SJSA1 (cell line): ENCODE measurements around the gene COA4. TPM values are rescaled to one million over a fixed set of nuclear protein-coding genes. Genes with fewer than 3 reads are reported as not detected.
A peak's percentile ranks its signal among the peaks of the same experiment; 100 is the strongest.

Experiments
- DNase-seq, 2 experiments: peaks; one replicate each; pipeline ENCODE4 v3.0.0-alpha.2; 2015 to 2020; ENCODE audit warnings: low spot score in 2 of 2, low read depth in 1 of 2
- H3K27ac ChIP-seq: fragments of 250-450 bp; sonication (Bioruptor Pico); 2 replicates; pipeline ENCODE4 v1.5.1; 2020; ENCODE audit warnings: mild to moderate bottlenecking, moderate library complexity
- H3K27me3 ChIP-seq: fragments of 250-450 bp; sonication (Bioruptor Pico); replicated peaks from 2 replicates; pipeline ENCODE4 v1.5.1; 2020; ENCODE audit warnings: mild to moderate bottlenecking, moderate library complexity
- H3K36me3 ChIP-seq: fragments of 250-450 bp; sonication (Bioruptor Pico); 2 replicates; pipeline ENCODE4 v1.5.1; 2020; ENCODE audit warnings: mild to moderate bottlenecking
- H3K4me1 ChIP-seq: fragments of 250-450 bp; sonication (Bioruptor Pico); replicated peaks from 2 replicates; pipeline ENCODE4 v1.6.1; 2021; ENCODE audit warnings: mild to moderate bottlenecking
- H3K4me3 ChIP-seq: fragments of 250-450 bp; sonication (Bioruptor Pico); 2 replicates; pipeline ENCODE4 v1.5.1; 2020; ENCODE audit warnings: mild to moderate bottlenecking
- H3K9me3 ChIP-seq: fragments of 250-450 bp; sonication (Bioruptor Pico); replicated peaks from 2 replicates; pipeline ENCODE4 v1.5.1; 2020; ENCODE audit warnings: mild to moderate bottlenecking
- total RNA-seq: library from RNA; depleted of rRNA; stranded (reverse); fragments of >200 nt; shearing (Covaris generic); gene quantifications from 2 replicates; pipeline ENCODE4 v1.2.3, GENCODE V29; 2014; rRNA removed

COA4 gene
- total RNA-seq = 56.7 and 62.1 TPM in 2 replicates

DNA sequence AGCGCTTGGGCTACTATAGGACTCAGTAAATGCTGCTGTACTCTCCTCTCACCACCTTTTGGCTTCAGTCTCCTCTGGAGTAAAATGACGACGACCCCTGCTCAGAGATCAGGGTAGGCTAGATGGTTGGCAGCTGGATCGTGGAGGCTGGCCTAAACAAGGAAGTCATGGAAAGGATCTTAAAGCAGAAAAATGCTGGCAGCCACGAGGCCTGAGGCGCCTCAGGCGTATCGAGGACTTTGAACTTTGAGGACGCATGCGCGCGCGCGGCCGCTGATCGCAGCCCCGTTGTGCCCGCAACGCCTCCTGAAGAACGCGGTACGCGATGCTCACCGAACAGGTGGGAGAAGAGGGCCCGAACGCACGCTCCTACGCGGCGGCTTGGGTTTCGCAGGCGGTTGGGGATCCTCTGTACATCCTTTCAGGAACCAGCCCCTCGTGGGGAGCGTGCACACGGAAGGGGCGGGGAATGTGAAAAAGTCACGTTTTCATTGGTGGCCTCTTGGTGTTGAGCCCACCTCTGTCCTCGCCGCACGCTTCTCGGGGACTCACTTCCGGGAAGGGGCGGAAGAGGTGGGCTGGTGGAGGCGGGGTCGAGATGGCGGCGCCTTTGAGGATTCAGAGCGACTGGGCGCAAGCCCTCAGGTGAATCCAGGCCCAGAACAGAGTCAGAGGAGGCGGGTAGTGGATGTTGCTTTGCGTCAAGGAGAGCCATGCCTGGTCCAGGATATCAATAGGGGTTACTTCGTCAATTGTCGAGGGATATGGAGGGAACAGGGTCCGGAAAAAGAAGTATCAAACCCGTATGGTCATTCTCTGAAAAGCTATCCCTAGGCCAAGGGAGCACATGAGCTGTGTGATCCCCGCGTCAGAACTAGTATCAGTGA is at the start of gene COA4, which contains the start of gene PAAF1:
TSS of gene COA4 (minus strand) at position 423 of the 887 bp plus-strand sequence. CDS start 3,468 bp downstream, outside the sequence.
TSS of gene PAAF1 (plus strand) at position 576 of the 887 bp plus-strand sequence. CDS start at position 599, 23 bp downstream.
- Histone ChIP-seq H3K4me3 (peak within 1 kb of the TSS; percentile 76), H3K27me3 (no peaks in the 10 kb centered on the region), H3K27ac (peak within 1 kb of the TSS; percentile 64), H3K36me3 (peaks cover 19% of the 10 kb centered on the region), H3K9me3 (no peaks in the 10 kb centered on the region), H3K4me1 (0 out of 2 replicates have a peak, but pooled peaks cover 5% of the 10 kb centered on the region)
- peak; percentile 87 to 88 for DNase-seq

DNA sequence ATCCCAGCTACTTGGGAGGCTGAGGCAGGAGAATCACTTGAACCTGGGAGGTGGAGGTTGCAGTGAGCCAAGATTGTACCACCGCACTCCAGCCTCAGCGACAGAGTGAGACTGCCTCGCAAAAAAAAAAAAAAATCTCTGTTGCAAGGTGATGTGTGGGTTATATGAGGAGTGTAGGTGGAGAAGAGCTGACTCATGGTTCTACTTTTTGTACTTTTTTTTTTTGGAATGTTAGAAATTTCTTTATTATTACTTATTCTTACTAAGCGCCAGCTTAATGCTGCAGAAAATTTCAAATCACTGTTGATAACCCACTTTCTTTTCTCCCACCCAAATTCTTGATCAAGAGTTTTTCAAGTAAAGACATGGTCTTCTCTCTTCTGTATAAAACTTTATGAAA is 44.5 kb upstream of the COA4 start:
- Histone ChIP-seq H3K9me3 (no peaks in the 10 kb centered on the region), H3K27ac (no peak overlapping the region), H3K4me1 (no peaks in the 10 kb centered on the region), H3K36me3 (peaks cover 9% of the 10 kb centered on the region; the same call in 1 of the 2 replicates), H3K4me3 (no peak overlapping the region), H3K27me3 (no peaks in the 10 kb centered on the region)
- DNase-seq = no peak

DNA sequence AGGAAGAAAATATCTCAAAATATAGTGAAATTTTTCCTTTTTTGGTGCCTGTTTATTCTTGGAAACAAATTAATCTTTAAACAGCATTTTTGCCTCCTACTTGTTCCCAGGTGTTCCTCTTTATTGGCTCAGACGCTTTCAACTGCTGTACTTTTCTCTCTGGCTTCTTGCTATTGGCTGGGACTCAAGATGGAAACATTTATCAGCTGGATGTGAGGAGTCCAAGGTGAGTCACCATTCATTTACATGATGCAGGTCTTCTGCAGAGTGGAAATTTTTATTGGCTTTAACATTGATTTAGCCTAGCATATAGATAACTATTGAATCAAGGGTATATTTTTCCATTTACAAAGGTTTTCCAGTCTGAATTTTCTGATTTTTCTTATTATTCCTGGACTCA is 39.8 kb upstream of the COA4 start:
- Histone ChIP-seq H3K9me3 (no peaks in the 10 kb centered on the region), H3K36me3 (peaks cover 9% of the 10 kb centered on the region; the same call in 1 of the 2 replicates), H3K4me3 (no peak overlapping the region), H3K4me1 (no peaks in the 10 kb centered on the region), H3K27ac (no peak overlapping the region), H3K27me3 (no peaks in the 10 kb centered on the region)
- DNase-seq = no peak

DNA sequence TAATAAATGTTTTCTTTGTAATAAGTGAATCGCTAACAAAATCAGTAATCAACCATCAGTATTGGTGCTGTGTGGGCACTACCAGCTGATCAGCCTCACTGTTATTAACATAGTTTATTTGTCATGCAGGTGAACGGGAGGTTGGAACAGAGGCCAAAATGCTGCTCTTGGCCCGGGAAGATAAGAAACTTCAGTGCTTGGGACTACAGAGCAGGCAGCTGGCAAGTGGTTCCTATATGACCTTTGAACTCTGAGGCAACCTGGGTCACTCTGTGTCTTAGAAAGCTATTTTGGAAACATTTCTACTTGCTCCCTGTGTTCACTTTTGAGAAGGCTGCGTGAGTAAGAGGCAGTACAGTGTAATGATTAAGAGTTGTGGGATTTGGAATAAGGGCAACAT is 37.6 kb upstream of the COA4 start:
- H3K9me3 ChIP-seq = no peaks in the 10 kb centered on the region
- H3K4me1 ChIP-seq = no peaks in the 10 kb centered on the region
- no peaks in the 10 kb centered on the region for H3K27me3 ChIP-seq
- peaks cover 5% of the 10 kb centered on the region; the same call in 1 of the 2 replicates for H3K36me3 ChIP-seq
- no peak overlapping the region for H3K4me3 ChIP-seq
- no peak overlapping the region for H3K27ac ChIP-seq
- no peak for DNase-seq

DNA sequence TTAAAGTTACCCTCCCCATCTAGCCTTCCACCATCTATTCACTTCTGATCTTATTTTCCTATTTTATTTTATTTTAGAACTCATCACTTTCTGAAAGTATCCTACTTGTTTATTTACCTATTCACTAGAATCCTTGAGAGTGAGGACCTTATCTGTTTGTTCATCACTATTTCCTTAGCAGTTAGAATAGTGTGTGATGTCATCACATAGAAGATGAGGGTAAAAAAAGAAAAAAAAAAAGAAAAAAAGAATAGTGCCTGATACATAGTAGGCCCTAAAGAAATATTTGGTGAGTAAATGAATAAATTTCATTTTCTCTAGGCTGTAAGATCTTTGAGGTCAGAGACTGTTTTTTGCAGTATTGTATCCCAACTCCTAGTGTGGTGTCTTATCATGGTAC is 36.8 kb upstream of the COA4 start:
- H3K9me3 ChIP-seq = no peaks in the 10 kb centered on the region
- no peak overlapping the region for H3K4me3 ChIP-seq

DNA sequence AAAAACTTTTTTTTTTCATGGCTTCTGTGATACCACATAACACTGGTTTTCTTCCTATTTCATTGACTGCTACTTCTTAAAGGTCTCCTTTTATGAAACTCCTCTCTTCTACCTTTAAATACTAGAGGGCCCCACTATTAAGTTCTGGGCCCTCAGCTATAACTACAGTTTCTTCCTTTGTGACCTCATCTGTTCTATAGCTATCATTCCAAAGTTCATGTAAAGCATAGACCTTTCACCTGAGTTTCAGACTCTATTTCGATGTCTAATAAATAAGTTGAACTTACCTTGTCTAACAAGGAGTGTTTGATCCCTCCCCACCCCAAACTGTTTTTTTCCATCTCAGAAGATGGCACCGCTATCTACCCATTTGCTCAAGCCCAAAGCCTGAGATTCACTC is 35.4 kb upstream of the COA4 start:
- no peaks in the 10 kb centered on the region for H3K9me3 ChIP-seq
- no peaks in the 10 kb centered on the region for H3K4me1 ChIP-seq
- H3K36me3 ChIP-seq = no peaks in the 10 kb centered on the region
- H3K27ac ChIP-seq = no peak overlapping the region
- no peaks in the 10 kb centered on the region for H3K27me3 ChIP-seq
- H3K4me3 ChIP-seq = no peak overlapping the region
- DNase-seq = no peak

More for the DNA sequence above, 36.8 kb upstream of the COA4 start:
- no peaks in the 10 kb centered on the region for H3K4me1 ChIP-seq
- no peak overlapping the region for H3K27ac ChIP-seq
- no peaks in the 10 kb centered on the region for H3K36me3 ChIP-seq
- DNase-seq = no peak
- H3K27me3 ChIP-seq = no peaks in the 10 kb centered on the region

DNA sequence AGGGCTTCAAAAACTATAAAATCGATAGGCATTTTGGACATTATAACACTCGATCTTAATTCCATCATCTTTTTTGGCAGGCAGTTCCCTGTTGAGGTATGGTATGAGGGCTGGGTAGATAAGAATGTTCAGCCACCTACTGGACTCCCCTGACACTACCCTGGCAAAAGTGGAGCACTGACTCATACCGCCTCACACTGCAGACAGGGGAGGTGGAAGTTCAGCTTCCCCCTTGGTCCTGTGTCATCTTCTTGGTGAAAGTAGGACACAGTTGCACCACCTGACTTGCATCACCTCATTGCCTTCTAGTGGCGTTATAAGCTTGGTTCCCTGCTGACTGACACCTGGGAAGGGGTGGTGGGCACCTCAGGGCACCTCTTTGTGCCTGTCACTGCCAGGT is 30.5 kb upstream of the COA4 start:
- Histone ChIP-seq H3K27ac (no peak overlapping the region), H3K27me3 (no peaks in the 10 kb centered on the region), H3K4me1 (no peaks in the 10 kb centered on the region), H3K36me3 (no peaks in the 10 kb centered on the region), H3K9me3 (no peaks in the 10 kb centered on the region), H3K4me3 (no peak overlapping the region)
- DNase-seq = no peak

DNA sequence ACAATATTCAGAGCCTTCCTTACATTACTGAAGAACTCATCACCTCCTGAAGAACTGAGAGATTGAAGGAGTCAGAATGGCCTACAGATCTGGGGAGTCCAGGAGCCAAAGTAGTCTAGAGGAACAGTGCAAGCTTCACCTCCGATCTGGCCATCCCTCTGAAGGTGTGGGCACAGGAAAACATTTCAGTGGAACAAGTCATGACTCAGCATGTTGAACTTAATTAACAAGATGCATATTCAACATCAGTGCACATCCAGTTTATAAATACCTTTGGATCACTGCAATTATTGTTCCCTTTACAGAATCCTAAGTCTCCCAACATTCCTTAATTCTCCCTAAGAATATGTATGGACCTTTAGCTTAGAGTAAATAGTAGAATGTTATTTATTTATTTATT is 25.7 kb upstream of the COA4 start:
- Histone ChIP-seq H3K4me3 (no peak overlapping the region), H3K9me3 (no peaks in the 10 kb centered on the region), H3K27ac (no peak overlapping the region), H3K36me3 (no peaks in the 10 kb centered on the region), H3K27me3 (no peaks in the 10 kb centered on the region), H3K4me1 (no peaks in the 10 kb centered on the region)
- DNase-seq = no peak

DNA sequence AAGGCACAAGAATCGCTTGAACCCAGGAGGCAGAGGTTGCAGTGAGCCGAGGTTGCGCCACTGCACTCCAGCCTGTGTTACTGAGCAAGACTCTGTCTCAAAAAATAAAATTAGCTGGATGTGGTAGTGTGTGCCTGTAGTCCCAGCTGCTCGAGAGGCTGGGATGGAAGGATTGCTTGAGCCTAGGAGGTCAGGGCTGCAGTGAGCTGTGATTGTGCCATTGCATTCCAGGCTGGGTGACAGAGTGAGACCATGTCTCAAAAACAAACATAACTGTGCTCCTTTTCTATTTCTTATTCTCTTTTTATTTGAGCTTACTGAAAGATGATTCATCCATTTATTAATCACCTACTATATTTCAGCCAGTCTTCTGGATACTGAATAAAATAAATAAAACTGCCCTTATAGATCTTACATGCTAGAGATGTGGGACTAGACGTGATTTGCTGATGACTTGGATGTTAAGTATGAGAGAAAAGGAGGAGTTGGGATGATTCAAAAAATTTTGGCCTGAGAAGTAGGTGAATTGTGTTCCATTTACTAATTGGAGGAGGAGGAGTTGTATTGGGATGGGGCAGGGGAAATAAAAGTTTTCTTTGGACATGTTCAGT is 18.2 kb upstream of the COA4 start:
- no peak for DNase-seq
- Histone ChIP-seq H3K9me3 (no peaks in the 10 kb centered on the region), H3K27me3 (no peaks in the 10 kb centered on the region), H3K27ac (no peak overlapping the region), H3K4me1 (no peaks in the 10 kb centered on the region), H3K36me3 (no peaks in the 10 kb centered on the region), H3K4me3 (no peak overlapping the region)

DNA sequence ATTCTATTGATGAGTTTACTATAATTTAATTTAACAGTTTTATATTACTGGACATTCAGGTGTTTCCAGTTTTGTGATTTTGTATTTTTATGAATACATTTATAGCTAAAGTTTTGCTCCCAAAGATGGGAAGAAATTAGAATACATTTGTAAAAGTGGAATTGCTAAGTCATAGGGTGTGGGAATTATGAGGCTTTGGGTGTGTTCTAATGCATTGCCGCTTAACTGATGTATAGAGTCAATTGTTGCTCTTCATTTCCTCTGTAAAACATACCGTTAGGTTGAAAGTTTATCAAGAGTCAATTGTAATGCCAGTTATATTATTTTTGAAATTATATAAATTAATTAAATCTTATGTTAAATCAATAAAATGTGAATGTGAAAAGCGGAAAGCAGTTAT is 16.4 kb upstream of the COA4 start:
- no peak for DNase-seq
- Histone ChIP-seq H3K4me1 (no peaks in the 10 kb centered on the region), H3K27ac (no peak overlapping the region), H3K27me3 (no peaks in the 10 kb centered on the region), H3K36me3 (no peaks in the 10 kb centered on the region), H3K4me3 (no peak overlapping the region), H3K9me3 (no peaks in the 10 kb centered on the region)

DNA sequence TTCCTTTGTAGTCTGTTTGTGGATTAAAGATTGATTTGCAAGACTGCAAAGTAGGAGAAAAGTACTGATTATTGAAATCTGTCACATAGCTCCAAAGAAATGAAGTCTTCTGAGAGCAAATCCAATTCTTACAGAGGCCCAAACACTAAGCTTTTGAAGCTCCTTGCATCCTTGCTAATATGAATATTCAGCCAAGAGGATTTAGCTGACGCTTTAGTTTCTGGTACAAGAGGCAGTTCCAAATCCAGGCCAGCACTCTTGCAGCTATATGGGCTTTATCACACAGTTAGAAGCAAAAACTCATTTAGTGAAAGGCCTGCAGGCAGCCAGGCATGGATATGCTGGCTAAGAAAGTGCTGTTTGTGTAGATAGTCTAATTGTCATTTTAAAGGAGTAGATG is 12.9 kb upstream of the COA4 start:
- DNase-seq = no peak
- Histone ChIP-seq H3K4me1 (no peaks in the 10 kb centered on the region), H3K4me3 (no peak overlapping the region), H3K9me3 (no peaks in the 10 kb centered on the region), H3K27ac (no peak overlapping the region), H3K36me3 (no peaks in the 10 kb centered on the region), H3K27me3 (no peaks in the 10 kb centered on the region)

DNA sequence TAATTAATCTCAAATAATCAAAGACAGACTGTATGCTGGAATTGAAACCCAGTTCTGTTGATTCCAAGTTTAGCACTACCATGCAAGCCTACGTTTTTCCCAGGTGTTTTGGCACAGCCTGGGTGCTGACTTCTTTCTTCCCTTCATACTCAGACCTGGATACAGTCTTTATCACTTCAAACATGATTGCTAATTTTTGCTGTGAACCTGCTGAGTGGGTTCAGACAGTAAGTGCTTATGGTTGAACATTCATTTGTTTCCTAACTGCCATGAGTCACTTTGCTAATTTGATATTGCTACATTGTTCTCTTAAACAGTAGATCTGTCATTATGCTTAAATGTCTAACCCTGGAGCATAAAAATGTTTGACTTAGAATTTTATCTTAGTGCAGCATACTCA is 12.4 kb upstream of the COA4 start:
- H3K9me3 ChIP-seq = no peaks in the 10 kb centered on the region
- H3K4me1 ChIP-seq = no peaks in the 10 kb centered on the region
- no peaks in the 10 kb centered on the region for H3K36me3 ChIP-seq
- no peak overlapping the region for H3K27ac ChIP-seq
- H3K27me3 ChIP-seq = no peaks in the 10 kb centered on the region
- no peak for DNase-seq
- no peak overlapping the region for H3K4me3 ChIP-seq

DNA sequence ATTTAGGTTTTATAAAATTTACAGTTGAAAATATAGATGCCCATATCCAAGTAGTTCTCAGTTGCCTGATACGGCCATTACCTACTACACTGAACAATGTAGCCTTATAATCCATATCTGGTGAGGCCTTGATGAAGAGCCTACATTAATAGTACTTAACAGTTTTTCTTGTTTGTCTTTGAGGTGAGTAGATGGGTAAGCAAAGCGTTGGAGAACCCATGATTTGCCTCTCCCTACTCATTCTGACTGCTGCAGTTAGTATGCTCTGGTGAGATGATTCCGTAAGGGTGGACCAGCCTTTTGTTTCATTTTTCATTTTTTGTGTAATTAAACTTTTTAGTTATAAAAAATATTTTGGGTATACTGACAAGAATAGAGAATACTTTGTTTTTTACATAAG is 11.6 kb upstream of the COA4 start:
- Histone ChIP-seq H3K27ac (no peak overlapping the region), H3K4me3 (no peak overlapping the region), H3K4me1 (no peaks in the 10 kb centered on the region), H3K9me3 (no peaks in the 10 kb centered on the region), H3K27me3 (no peaks in the 10 kb centered on the region), H3K36me3 (no peaks in the 10 kb centered on the region)
- DNase-seq = no peak

DNA sequence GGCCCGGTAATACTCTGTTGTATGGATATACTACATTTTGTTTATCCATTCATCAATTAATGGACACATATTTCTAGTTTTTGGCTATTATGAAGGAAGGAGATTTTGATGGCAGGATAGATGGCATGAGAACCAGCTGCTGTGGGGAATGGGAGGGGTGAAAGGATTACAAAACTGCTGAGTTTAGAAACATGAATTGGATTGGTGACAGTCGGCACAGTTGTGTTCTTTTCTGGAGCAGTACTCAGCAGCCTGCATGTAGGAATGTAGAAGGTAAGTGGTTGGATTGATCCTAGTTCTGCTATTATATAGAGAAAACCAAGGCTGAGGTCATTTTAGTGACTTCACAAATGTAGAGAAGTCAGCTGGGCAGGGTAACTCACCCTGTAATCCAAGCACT is 7.2 kb upstream of the COA4 start:
- Histone ChIP-seq H3K27me3 (no peaks in the 10 kb centered on the region), H3K36me3 (no peaks in the 10 kb centered on the region), H3K9me3 (no peaks in the 10 kb centered on the region), H3K4me3 (no peak overlapping the region), H3K27ac (no peak overlapping the region), H3K4me1 (no peaks in the 10 kb centered on the region)
- DNase-seq = no peak
